Activated naive CD4-positive, alpha-beta T cell treated with anti-CD3 and anti-CD28 coated beads, Interleukin-2, amount 50 U/mL, for 72 hours (primary cell): ENCODE measurements around the gene PUS1. TPM values are rescaled to one million over a fixed set of nuclear protein-coding genes. Genes with fewer than 3 reads are reported as not detected.
"Not testable (repeated sequence)": the region's sequence is repeated elsewhere in the genome, so short reads cannot be mapped to it uniquely, and the experiment has no call there.

Source experiments
- ATAC-seq, 2 donors: fragments of 150-1000 bp; cut with Tn5 transposase; 2 replicates each; pipeline ENCODE4 v1.10.0; 2021; ENCODE audit warnings: mild to moderate bottlenecking in 2 of 2, moderate library complexity in 2 of 2
- DNase-seq, 2 donors: peaks; one replicate each; pipeline ENCODE4 v3.0.0; 2021 to 2022; ENCODE audit warnings: low spot score in 2 of 2
- H3K27ac Mint-ChIP-seq, 2 donors: one replicate each; pipeline ENCODE4 v1.8.0; 2022; ENCODE audit warnings: mild to moderate bottlenecking in 2 of 2, mixed read lengths in 2 of 2
- H3K36me3 Mint-ChIP-seq, 2 donors: one replicate each; pipeline ENCODE4 v1.8.0; 2022; ENCODE audit warnings: mixed read lengths in 2 of 2
- H3K9me3 Mint-ChIP-seq, 2 donors: one replicate each; pipeline ENCODE4 v1.8.0; 2022; ENCODE audit warnings: mixed read lengths in 2 of 2
- total RNA-seq, 2 donors: library from RNA; stranded (reverse); gene quantifications; one replicate each; pipeline ENCODE4 v1.2.3, GENCODE V29; 2022

The PUS1 gene
- total RNA-seq, 2 donors from 2014 or later = 16.6 to 49.9 TPM

DNA sequence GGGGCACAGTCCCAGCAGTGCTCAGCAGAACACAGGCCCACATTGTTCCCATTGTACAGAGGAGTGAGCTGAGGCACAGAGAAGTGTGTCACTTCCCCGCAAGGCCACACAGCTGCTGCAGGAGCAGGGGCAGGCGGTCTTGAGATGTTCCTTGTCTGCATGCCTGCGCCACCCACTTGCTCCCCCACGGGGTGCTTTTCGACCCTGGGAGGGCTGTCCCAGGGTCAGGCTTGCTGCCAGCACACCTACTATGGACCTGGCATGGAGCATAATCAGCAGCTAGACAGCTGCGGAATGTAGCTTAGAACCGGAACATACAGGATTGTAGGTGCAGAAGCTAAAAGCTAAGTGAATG lies 12.9 kb downstream of the PUS1 start:
- Mint-ChIP-seq H3K36me3 (peaks cover 6% of the 10 kb centered on the region in 2 donors), H3K9me3 (no peaks in the 10 kb centered on the region), H3K27ac (no peak overlapping the region)
- no peak for ATAC-seq
- DNase-seq = no peak

GRCh38 chr12:131942671-131943070 lies 13.6 kb downstream of the PUS1 start:
- Mint-ChIP-seq H3K27ac (no peak overlapping the region), H3K36me3 (peaks cover 4 to 6% of the 10 kb centered on the region in 2 donors), H3K9me3 (no peaks in the 10 kb centered on the region)
- ATAC-seq = no peak
- no peak for DNase-seq

- ATAC-seq = no peak
- no peaks in the 10 kb centered on the region for H3K9me3 Mint-ChIP-seq
- DNase-seq = peak in 1 of 2 donors; percentile 30
- H3K27ac Mint-ChIP-seq = no peak overlapping the region
- peaks cover 0 to 6% of the 10 kb centered on the region in 2 donors for H3K36me3 Mint-ChIP-seq
Observed at GRCh38 chr12:131943389-131943788, 14.3 kb downstream of the PUS1 start.

- H3K36me3 Mint-ChIP-seq = peaks cover 0 to 6% of the 10 kb centered on the region in 2 donors
- no peaks in the 10 kb centered on the region for H3K9me3 Mint-ChIP-seq
- H3K27ac Mint-ChIP-seq = no peak overlapping the region
- ATAC-seq (no peak), DNase-seq (peak in 1 of 2 donors; percentile 33)
Observed at GRCh38 chr12:131943876-131944275, 14.8 kb downstream of the PUS1 start.

GRCh38 chr12:131944601-131945251 lies 15.7 kb downstream of the PUS1 start:
- no peaks in the 10 kb centered on the region for H3K9me3 Mint-ChIP-seq
- peak overlapping the region in 1 of 2 donors; percentile 88 for H3K27ac Mint-ChIP-seq
- ATAC-seq = no peak
- peak in 1 of 2 donors; percentile 51 for DNase-seq
- peaks cover 0 to 6% of the 10 kb centered on the region in 2 donors for H3K36me3 Mint-ChIP-seq

DNA sequence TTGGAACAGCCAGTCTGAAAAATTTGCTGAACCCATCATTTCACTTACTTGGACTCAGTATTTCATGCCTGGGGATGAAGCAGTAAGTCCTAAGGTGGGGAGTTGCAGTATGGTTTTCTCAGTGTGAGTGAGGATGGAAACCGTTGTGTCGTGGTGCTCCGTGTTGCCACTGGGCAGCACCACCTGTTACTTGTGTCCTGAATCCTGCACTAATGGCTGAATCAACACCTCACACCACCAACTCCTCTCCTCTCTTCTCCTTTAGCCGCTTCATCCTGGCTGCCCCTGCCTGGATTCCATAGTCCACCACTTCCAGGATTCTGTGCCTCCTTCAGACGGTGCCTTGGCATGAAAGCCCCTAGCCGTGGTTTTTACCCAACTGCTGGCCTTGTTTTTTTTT lies 17.7 kb downstream of the PUS1 start:
- Mint-ChIP-seq H3K36me3 (peaks cover 0 to 4% of the 10 kb centered on the region in 2 donors), H3K27ac (peak overlapping the region; percentile 68 to 89), H3K9me3 (no peaks in the 10 kb centered on the region)
- ATAC-seq (no peak), DNase-seq (peak in 1 of 2 donors; percentile 43)

- no peaks in the 10 kb centered on the region for H3K9me3 Mint-ChIP-seq
- peak in 1 of 2 donors; percentile 50 for DNase-seq
- peak overlapping the region in 1 of 2 donors; percentile 89 for H3K27ac Mint-ChIP-seq
- ATAC-seq = no peak
- H3K36me3 Mint-ChIP-seq = peaks cover 0 to 4% of the 10 kb centered on the region in 2 donors
Observed at GRCh38 chr12:131947482-131948027, 18.5 kb downstream of the PUS1 start.

DNA sequence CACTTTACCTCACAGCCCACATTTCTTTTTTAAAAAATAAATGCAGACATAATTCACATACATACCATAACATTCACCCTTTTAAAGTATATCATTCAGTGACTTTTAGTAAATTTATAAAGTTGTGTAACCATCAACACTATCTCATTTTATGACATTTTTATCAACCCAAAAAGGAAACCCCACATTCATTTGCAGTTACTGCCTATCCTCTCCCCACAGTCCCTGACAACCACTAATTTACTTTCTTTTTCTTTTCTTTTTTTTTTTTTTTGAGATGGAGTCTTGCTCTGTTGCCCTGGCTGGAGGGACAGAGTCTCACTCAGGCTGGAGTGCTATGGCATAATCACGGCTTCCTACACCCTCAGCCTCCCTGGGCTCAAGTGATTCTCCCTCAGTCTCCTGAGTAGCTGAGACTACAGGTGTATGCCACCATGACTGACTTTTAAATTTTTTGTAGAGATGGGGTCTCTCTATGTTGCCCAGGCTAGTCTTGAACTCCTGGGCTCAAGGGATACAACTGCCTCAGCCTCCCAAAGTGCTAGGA lies 19.2 kb downstream of the PUS1 start:
- DNase-seq = peak in 1 of 2 donors; percentile 46
- no peaks in the 10 kb centered on the region for H3K9me3 Mint-ChIP-seq

DNA sequence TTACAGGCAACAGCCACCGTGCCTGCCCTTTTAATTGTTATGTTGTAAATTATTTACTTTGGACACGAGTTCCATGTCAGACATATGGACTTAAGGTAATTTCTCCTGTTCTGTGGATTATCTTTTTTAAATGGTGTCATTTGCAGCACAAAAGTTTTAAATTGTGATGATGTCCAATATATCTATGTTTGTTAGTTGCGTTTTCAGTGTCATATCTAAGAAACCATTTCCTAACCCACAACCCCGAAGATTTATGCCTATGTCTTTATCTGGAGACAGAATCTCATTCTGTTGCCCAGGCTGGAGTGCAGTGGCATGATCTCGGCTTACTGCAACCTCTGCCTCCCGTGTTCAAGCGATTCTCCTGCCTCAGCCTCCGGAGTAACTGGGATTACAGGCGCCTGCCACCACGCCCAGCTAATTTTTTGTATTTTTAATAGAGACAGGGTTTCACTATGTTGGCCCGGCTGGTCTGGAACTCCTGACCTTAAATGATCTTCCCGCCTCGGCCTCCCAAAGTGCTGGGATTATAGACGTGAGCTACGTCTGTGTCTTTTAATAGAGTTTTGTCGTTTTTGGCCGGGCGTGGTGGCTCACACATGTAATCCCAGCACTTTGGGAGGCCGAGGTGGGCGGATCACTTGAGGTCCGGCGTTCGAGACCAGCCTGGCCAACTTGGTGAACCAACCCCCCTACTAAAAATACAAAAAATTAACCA lies 19.8 kb downstream of the PUS1 start:
- not testable (repeated sequence) for H3K36me3 Mint-ChIP-seq, ATAC-seq, H3K9me3 Mint-ChIP-seq, DNase-seq
- H3K27ac Mint-ChIP-seq = peak overlapping the region; percentile 70 to 89

More for the DNA sequence above, 19.2 kb downstream of the PUS1 start:
- no peak for ATAC-seq
- peaks cover 0 to 4% of the 10 kb centered on the region in 2 donors for H3K36me3 Mint-ChIP-seq
- peak overlapping the region; percentile 70 to 89 for H3K27ac Mint-ChIP-seq

- peaks cover 0 to 4% of the 10 kb centered on the region in 2 donors for H3K36me3 Mint-ChIP-seq
- H3K9me3 Mint-ChIP-seq = no peaks in the 10 kb centered on the region
- ATAC-seq = peak; percentile 92 to 95
- peak within 1 kb of the TSS; percentile 89 to 96 for H3K27ac Mint-ChIP-seq
- peak; percentile 92 to 94 for DNase-seq
Observed at GRCh38 chr12:131949431-131950181, 20.5 kb downstream of the PUS1 start, which contains the start of gene EP400. Gene EP400 (plus strand): TSS chr12:131949942. CDS start chr12:131960620, 10,678 bp downstream.

DNA sequence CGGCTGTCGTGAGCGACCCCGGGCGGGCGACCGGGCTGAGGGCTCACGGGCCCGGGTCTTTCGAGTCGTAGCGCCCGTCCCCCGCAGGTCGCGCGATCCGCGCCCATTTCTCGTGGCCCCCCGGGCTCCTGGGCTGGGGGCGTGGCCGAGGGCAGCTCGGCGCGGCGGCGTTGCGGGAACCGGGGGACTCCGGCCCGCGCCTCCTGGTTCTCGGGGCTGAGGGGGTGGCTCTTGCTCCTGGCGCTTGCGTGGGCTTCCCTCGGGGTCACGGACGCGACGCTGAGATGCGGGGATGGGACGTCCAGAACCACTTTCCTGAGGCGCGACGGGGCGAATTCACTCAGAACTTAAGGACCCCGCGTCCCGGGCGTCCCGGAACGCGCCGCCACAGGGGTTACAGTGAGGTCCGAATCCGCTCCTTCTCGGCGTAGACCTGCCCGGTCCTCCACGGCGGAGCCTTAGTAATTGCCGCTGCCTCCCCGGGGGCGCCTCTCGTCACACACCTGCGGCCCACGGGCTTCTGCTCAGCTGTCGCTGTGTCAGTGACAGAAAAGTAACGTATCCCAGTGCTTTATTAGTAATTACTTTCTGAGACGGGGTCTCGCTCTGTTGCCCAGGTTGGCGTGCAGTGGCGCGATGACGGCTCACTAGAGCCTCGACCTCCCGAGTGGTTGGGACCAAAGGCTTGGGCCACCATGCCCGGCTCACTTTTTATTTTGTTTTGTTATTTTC lies 21.3 kb downstream of the PUS1 start:
- no peaks in the 10 kb centered on the region for H3K9me3 Mint-ChIP-seq
- ATAC-seq (peak; percentile 16 to 22), DNase-seq (peak in 1 of 2 donors; percentile 41)
- peaks cover 0 to 4% of the 10 kb centered on the region in 2 donors for H3K36me3 Mint-ChIP-seq
- H3K27ac Mint-ChIP-seq = peak overlapping the region; percentile 89 to 96

DNA sequence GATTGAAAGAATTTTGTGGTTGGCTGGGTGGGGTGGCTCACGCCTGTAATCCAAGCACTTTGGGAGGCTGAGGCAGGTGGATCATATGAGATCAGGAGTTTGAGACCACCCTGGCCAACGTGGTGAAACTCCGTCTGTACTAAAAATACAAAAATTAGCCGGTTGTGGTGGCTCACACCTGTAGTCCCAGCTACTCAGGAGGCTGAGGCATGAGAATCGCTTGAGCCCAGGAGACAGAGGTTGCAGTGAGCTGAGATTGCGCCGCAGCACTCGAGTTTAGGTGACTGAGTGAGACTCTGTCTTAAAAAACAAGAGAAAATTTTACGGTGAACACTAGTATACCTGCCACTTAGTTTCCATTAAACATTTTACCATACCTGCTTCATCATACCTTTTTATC lies 24.7 kb downstream of the PUS1 start:
- not testable (repeated sequence) for ATAC-seq, DNase-seq, H3K36me3 Mint-ChIP-seq, H3K9me3 Mint-ChIP-seq
- H3K27ac Mint-ChIP-seq = peak overlapping the region in 1 of 2 donors; percentile 55

- ATAC-seq, H3K36me3 Mint-ChIP-seq, H3K9me3 Mint-ChIP-seq, DNase-seq: not testable (repeated sequence)
- peak overlapping the region in 1 of 2 donors; percentile 55 for H3K27ac Mint-ChIP-seq
Observed at GRCh38 chr12:131954460-131954859, 25.4 kb downstream of the PUS1 start.

DNA sequence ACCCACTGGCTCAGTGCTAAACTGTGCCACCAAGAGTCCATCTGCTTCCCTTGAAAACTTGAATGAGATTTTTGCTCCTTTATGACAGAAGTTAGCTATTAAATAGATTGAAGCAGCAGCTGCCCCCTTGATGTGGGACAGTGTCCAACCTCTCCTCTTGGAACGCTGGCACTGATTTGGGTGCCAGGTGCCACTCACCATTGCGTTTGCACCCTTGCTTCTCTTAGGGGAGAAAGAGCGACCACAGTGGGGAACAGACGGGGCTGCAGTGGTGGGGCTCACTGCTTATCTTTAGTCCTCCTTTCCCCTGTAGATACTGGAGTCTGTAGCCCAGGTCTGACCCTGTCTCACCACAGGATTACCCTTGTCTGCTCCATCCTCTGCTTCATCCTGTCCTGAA lies 30.0 kb downstream of the PUS1 start:
- peak overlapping the region; percentile 28 to 86 for H3K27ac Mint-ChIP-seq
- ATAC-seq = no peak

DNA sequence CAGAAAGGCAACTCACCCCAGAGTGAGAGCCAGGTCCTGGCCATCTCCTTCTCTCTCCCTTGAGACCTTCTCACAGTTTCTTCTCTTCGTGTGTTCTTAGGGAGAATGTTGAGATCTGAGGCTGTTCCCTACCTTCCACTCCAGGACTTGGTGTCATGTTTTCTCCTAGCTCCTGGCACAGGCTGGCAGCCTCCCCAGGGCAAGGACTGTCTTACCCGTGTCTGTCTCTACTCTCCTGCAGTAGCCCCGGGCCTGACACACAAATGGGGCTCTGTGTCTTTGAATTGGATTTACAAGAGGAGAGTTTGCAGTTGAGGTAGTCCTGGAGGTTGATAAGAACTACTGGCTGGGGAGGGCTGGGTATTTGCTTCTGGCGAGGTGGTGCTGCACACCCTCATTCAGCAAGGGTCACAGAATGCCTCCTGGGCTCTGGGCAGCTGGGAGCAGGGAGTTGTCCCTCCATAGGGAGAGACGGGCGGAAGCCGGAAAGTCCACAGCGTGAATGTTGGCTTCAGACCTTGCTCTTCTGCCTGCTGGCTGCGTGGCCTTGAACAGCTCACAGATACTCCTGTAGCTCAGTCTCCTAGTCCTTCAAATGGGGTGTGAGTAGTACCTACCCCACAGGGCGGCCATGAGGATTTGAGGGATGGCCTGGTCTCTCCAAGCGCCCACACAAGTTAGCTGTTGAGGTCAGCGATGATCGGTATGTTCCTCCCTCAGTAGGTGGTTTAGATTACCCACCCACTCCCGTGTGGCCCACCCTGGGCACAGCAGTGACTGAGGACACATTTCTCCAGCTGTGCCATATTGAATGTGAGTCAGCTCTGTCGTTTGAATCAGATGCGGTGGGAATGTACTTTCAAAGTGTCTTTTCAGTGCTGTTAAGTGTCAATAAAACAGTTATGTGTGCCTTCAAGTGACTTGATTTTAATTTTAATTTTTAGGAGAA lies 30.8 kb downstream of the PUS1 start:
- ATAC-seq (peak in 1 of 2 donors; percentile 16), DNase-seq (no peak)
- peaks cover 4 to 7% of the 10 kb centered on the region in 2 donors for H3K36me3 Mint-ChIP-seq
- H3K27ac Mint-ChIP-seq = peak overlapping the region; percentile 28 to 86
- H3K9me3 Mint-ChIP-seq = no peaks in the 10 kb centered on the region

More for the DNA sequence above, 30.0 kb downstream of the PUS1 start:
- Mint-ChIP-seq H3K36me3 (peaks cover 0 to 7% of the 10 kb centered on the region in 2 donors), H3K9me3 (no peaks in the 10 kb centered on the region)
- no peak for DNase-seq
